Endothelial cell of umbilical vein (primary cell): ENCODE measurements around the gene SLC35B4. TPM values are rescaled to one million over a fixed set of nuclear protein-coding genes. Genes with fewer than 3 reads are reported as not detected.

Source experiments
- BruUV-seq: library from RNA; stranded (reverse); fragments of 400-500 nt; replicated peaks from 2 replicates; lab custom pipeline; 2021; lab: Mats Ljungman, UMichigan
- CTCF ChIA-PET: fragments of 300-600, 350-600 bp; sonication (Branson Sonifier 250); formaldehyde crosslinking; loops from one replicate; lab custom pipeline; 2021; ENCODE audit warnings: antibody characterized with exemption, inconsistent platforms; lab: Charles Lee
- POLR2A ChIA-PET: fragments of 300-600, 350-600 bp; sonication (Branson Sonifier 250); formaldehyde crosslinking; loops from one replicate; lab custom pipeline; 2021; ENCODE audit warnings: antibody characterized with exemption, inconsistent platforms; lab: Charles Lee
- DNase-seq: peaks from one replicate; pipeline ENCODE4 v3.0.0-alpha.2; 2011; ENCODE audit warnings: low read depth, low spot score
- FAIRE-seq: peaks from 2 replicates; lab custom pipeline; 2011; peaks lifted over from hg19 to GRCh38; lab: Jason Lieb, UNC
- H2AFZ ChIP-seq: 2 replicates; pipeline ENCODE4 v1.6.0; 2012; ENCODE audit warnings: low read depth, low read length, control low read depth, inconsistent platforms
- H3K27ac ChIP-seq: 2 replicates; pipeline ENCODE4 v1.5.1; 2011; ENCODE audit warnings: low read depth, mild to moderate bottlenecking, control low read depth, low read length, moderate library complexity; ENCODE audit not compliant: insufficient read depth
- H3K27me3 ChIP-seq, 2 experiments: 2 replicates each; pipeline versions ENCODE4 v1.6.0 to v1.6.1; 2011; ENCODE audit warnings: low read length in 2 of 2, mixed read lengths in 1 of 2; ENCODE audit not compliant: control insufficient read depth in 2 of 2, insufficient read depth in 2 of 2
- H3K36me3 ChIP-seq, 2 experiments: 2 replicates in 1 of 2; 3 replicates in 1 of 2; pipeline ENCODE4 v1.5.1; 2011; ENCODE audit warnings: low read length in 2 of 2, mild to moderate bottlenecking in 1 of 2, moderate library complexity in 1 of 2; ENCODE audit not compliant: control insufficient read depth in 2 of 2, insufficient read depth in 2 of 2; ENCODE audit errors: extremely low read depth in 1 of 2
- H3K4me1 ChIP-seq: 3 replicates; pipeline ENCODE4 v1.5.1; 2011; ENCODE audit warnings: mild to moderate bottlenecking, low read length; ENCODE audit not compliant: control insufficient read depth, insufficient read depth; ENCODE audit errors: extremely low read depth
- H3K4me2 ChIP-seq: 2 replicates; pipeline ENCODE4 v1.6.1; 2011; ENCODE audit warnings: low read length, control low read depth, mixed read lengths; ENCODE audit not compliant: insufficient read depth
- H3K4me3 ChIP-seq, 3 experiments: fragments of 200-600 bp in 1 of 3; sonication (generic), shearing (Covaris generic) in 1 of 3; replicated peaks in 1 of 3; 2 replicates each; pipeline ENCODE4 v1.5.1; 2011 to 2016; ENCODE audit warnings: control low read depth in 3 of 3, low read length in 3 of 3, mild to moderate bottlenecking in 2 of 3, inconsistent platforms in 1 of 3, low read depth in 1 of 3, moderate library complexity in 1 of 3; ENCODE audit not compliant: insufficient read depth in 1 of 3
- H3K79me2 ChIP-seq: 2 replicates; pipeline ENCODE4 v1.6.0; 2012; ENCODE audit warnings: low read length, inconsistent platforms; ENCODE audit not compliant: control insufficient read depth, insufficient read depth
- H3K9ac ChIP-seq: replicated peaks from 2 replicates; pipeline ENCODE3; 2011; ENCODE audit warnings: low read length, control low read depth; ENCODE audit not compliant: insufficient read depth; ENCODE audit errors: extremely low read depth
- H3K9me1 ChIP-seq: replicated peaks from 3 replicates; pipeline ENCODE4 v1.6.0; 2011; ENCODE audit warnings: mild to moderate bottlenecking, low read length; ENCODE audit not compliant: control insufficient read depth, insufficient read depth; ENCODE audit errors: extremely low read depth
- H3K9me3 ChIP-seq: replicated peaks from 2 replicates; pipeline ENCODE4 v1.5.1; 2012; ENCODE audit warnings: low read length, inconsistent platforms; ENCODE audit not compliant: control insufficient read depth, insufficient read depth
- H4K20me1 ChIP-seq: replicated peaks from 2 replicates; pipeline ENCODE3; 2011; ENCODE audit warnings: mild to moderate bottlenecking, low read length; ENCODE audit not compliant: control insufficient read depth, insufficient read depth; ENCODE audit errors: extremely low read depth
- CTCF ChIP-seq, 2 donors: IDR thresholded peaks; 1 replicate in 1 of 2; 2 replicates in 1 of 2; pipeline ENCODE4 v1.5.1; 2011; ENCODE audit warnings: low read length in 2 of 2, mild to moderate bottlenecking in 2 of 2, moderate library complexity in 2 of 2, control low read depth in 1 of 2, inconsistent platforms in 1 of 2, low read depth in 1 of 2; ENCODE audit not compliant: insufficient read depth in 1 of 2; ENCODE audit errors: extremely low read depth in 1 of 2
- MAX ChIP-seq: IDR thresholded peaks from 2 replicates; pipeline ENCODE4 v1.6.1; 2011; ENCODE audit not compliant: insufficient read depth, insufficient read length
- MYC ChIP-seq: IDR thresholded peaks from one replicate; pipeline ENCODE4 v1.6.1; 2011; ENCODE audit warnings: mild to moderate bottlenecking, low read depth, low read length
- dilution Hi-C: fragments of 300-500 bp; cut with MboI; formaldehyde crosslinking; loops from one replicate; pipeline ENCODE4 v1.15.0; 2019; ENCODE audit warnings: low sequenced_read_pairs; ENCODE audit not compliant: extremely low pct_ligation_motif_present
- intact Hi-C: fragments of 100-400 bp; cut with micrococcal nuclease; formaldehyde crosslinking; loops from one replicate; pipeline ENCODE4 v1.10.0; 2022
- polyA plus RNA-seq, 4 experiments: library from polyadenylated mRNA; depleted of rRNA in 3 of 4; stranded (reverse) in 3 of 4; unstranded in 1 of 4; fragments of >200 nt; gene quantifications; 2 replicates each; pipeline versions ENCODE4 v1.2.1 to v1.2.3, GENCODE V29; 2011 to 2012; ENCODE audit warnings: missing spikeins in 1 of 4
- total RNA-seq: library from RNA; stranded (reverse); gene quantifications from 2 replicates; pipeline ENCODE4 v1.2.3, GENCODE V29; 2021

The SLC35B4 gene
- total and polyA plus RNA-seq, 2 donors (not counting 3 experiments of a cell fraction or from before 2014, with no cell fraction given) = 17.5 to 20.2 TPM

GRCh38 chr7:134337980-134338379, 21.2 kb upstream of the SLC35B4 start:
- H3K9ac ChIP-seq = no peak overlapping the region
- no peaks in the 10 kb centered on the region for H3K9me3 ChIP-seq
- peaks cover 3 to 5% of the 10 kb centered on the region in 2 experiments for H3K27me3 ChIP-seq
- TF ChIP-seq MAX = no peak
- no peaks in the 10 kb centered on the region for H4K20me1 ChIP-seq
- no peaks in the 10 kb centered on the region for H3K9me1 ChIP-seq
- H3K4me2 ChIP-seq = no peak overlapping the region
- H3K36me3 ChIP-seq = no peaks in the 10 kb centered on the region
- H2AFZ ChIP-seq = no peak overlapping the region
- intact Hi-C loops = no loop called here
- POLR2A ChIA-PET = no interaction called here
- H3K4me1 ChIP-seq = no peaks in the 10 kb centered on the region
- no peak overlapping the region for H3K27ac ChIP-seq
- dilution Hi-C loops = no loop called here
- CTCF ChIA-PET = interaction anchor here (1.4 to 2.1 kb wide), 2 partner anchors 20 to 197 kb away, joined by 6 to 8 read pairs; no protein-coding TSS in a partner anchor
- no peaks in the 10 kb centered on the region for H3K79me2 ChIP-seq
- BruUV-seq = no TSS peak
- no peak for FAIRE-seq
- no peak overlapping the region for H3K4me3 ChIP-seq
- DNase-seq = no peak

GRCh38 chr7:134334408-134334807, 17.7 kb upstream of the SLC35B4 start:
- Histone ChIP-seq H3K9ac (no peak overlapping the region), H3K9me3 (no peaks in the 10 kb centered on the region), H3K36me3 (no peaks in the 10 kb centered on the region), H3K4me2 (no peak overlapping the region), H3K4me1 (no peaks in the 10 kb centered on the region), H3K9me1 (no peaks in the 10 kb centered on the region), H4K20me1 (no peaks in the 10 kb centered on the region), H3K4me3 (no peak overlapping the region), H3K79me2 (no peaks in the 10 kb centered on the region), H3K27ac (no peak overlapping the region), H3K27me3 (peaks cover 4 to 14% of the 10 kb centered on the region in 2 experiments), H2AFZ (no peak overlapping the region)
- TF ChIP-seq MYC (no peak), MAX (no peak), CTCF (IDR thresholded peaks at IDR 0.05; ENCODE audit: extremely low read depth in 1 of 2, insufficient read depth in 1 of 2, low read depth in 1 of 2, low read length in 2 of 2) (no peak)
- FAIRE-seq (no peak), DNase-seq (no peak)
- intact Hi-C loops (no loop called here), dilution Hi-C loops (no loop called here)
- CTCF ChIA-PET = no interaction called here
- POLR2A ChIA-PET = no interaction called here
- BruUV-seq = no TSS peak
